Liver (tissue), 9 donors: ENCODE results near the gene TNRC6B. TPM values are rescaled to one million over a fixed set of nuclear protein-coding genes. Genes with fewer than 3 reads are reported as not detected.

Experiments used
- DNase-seq: peaks from one replicate; pipeline ENCODE4 v3.0.0-alpha.2; 2017; ENCODE audit warnings: low spot score
- H3K27ac ChIP-seq, 2 donors: one replicate each; pipeline ENCODE4 v1.7.0; 2013; ENCODE audit warnings: inconsistent platforms in 2 of 2, low read length in 2 of 2, control low read depth in 1 of 2, low read depth in 1 of 2, mild to moderate bottlenecking in 1 of 2
- H3K27me3 ChIP-seq, 4 donors: one replicate each; pipeline versions ENCODE4 v1.6.1 to v1.7.0; 2013; ENCODE audit warnings: low read length in 3 of 4, inconsistent platforms in 1 of 4, mild to moderate bottlenecking in 1 of 4, moderate library complexity in 1 of 4; ENCODE audit not compliant: control insufficient read depth in 4 of 4, insufficient read depth in 4 of 4
- H3K36me3 ChIP-seq, 4 donors: one replicate each; pipeline versions ENCODE4 v1.6.1 to v1.7.0; 2013; ENCODE audit warnings: low read length in 3 of 4, mild to moderate bottlenecking in 3 of 4, low read depth in 1 of 4, moderate library complexity in 1 of 4; ENCODE audit not compliant: control insufficient read depth in 4 of 4, insufficient read depth in 3 of 4
- H3K4me1 ChIP-seq, 4 donors: one replicate each; pipeline versions ENCODE4 v1.6.1 to v1.7.0; 2013; ENCODE audit warnings: low read length in 3 of 4, mild to moderate bottlenecking in 3 of 4, moderate library complexity in 1 of 4; ENCODE audit not compliant: control insufficient read depth in 4 of 4, insufficient read depth in 4 of 4
- H3K4me3 ChIP-seq, 3 donors: one replicate each; pipeline versions ENCODE4 v1.6.1 to v1.7.0; 2013; ENCODE audit warnings: low read length in 3 of 3, control low read depth in 1 of 3, low read depth in 1 of 3, mild to moderate bottlenecking in 1 of 3
- H3K9ac ChIP-seq, 2 donors: one replicate each; pipeline ENCODE4 v1.7.0; 2013; ENCODE audit warnings: low read length in 2 of 2, mild to moderate bottlenecking in 2 of 2, moderate library complexity in 2 of 2, control low read depth in 1 of 2, low read depth in 1 of 2
- H3K9me3 ChIP-seq, 4 donors: one replicate each; pipeline versions ENCODE4 v1.6.1 to v1.7.0; 2013; ENCODE audit warnings: low read length in 3 of 4; ENCODE audit not compliant: control insufficient read depth in 4 of 4
- EGR1 ChIP-seq, 2 donors: IDR thresholded peaks; 2 replicates each; pipeline ENCODE4 v1.6.1; 2016 to 2018; ENCODE audit warnings: antibody characterized with exemption in 2 of 2, low read depth in 2 of 2
- FOXA1 ChIP-seq: IDR thresholded peaks from 2 replicates; pipeline ENCODE4 v1.6.1; 2016; ENCODE audit warnings: antibody characterized with exemption
- GABPA ChIP-seq, 2 donors: IDR thresholded peaks in 1 of 2; conservative IDR thresholded peaks in 1 of 2; 2 replicates each; pipeline ENCODE4 v1.6.1; 2016; ENCODE audit warnings: antibody characterized with exemption in 2 of 2, mild to moderate bottlenecking in 1 of 2, moderate library complexity in 1 of 2
- HNF4G ChIP-seq: IDR thresholded peaks from 2 replicates; pipeline ENCODE4 v1.6.1; 2016; ENCODE audit warnings: antibody characterized with exemption
- RAD21 ChIP-seq, 2 donors: IDR thresholded peaks; 2 replicates each; pipeline ENCODE4 v1.6.1; 2016; ENCODE audit warnings: antibody characterized with exemption in 2 of 2, mild to moderate bottlenecking in 2 of 2
- RXRA ChIP-seq, 2 donors: IDR thresholded peaks; 2 replicates each; pipeline ENCODE4 v1.6.1; 2017 to 2018; ENCODE audit warnings: antibody characterized with exemption in 2 of 2, mild to moderate bottlenecking in 1 of 2
- SP1 ChIP-seq: IDR thresholded peaks from 2 replicates; pipeline ENCODE4 v1.6.1; 2018; ENCODE audit warnings: antibody characterized with exemption, mild to moderate bottlenecking
- TAF1 ChIP-seq: conservative IDR thresholded peaks from 2 replicates; pipeline ENCODE4 v1.6.1; 2016; ENCODE audit warnings: antibody characterized with exemption, mild to moderate bottlenecking
- YY1 ChIP-seq: IDR thresholded peaks from 2 replicates; pipeline ENCODE4 v1.6.1; 2016; ENCODE audit warnings: antibody characterized with exemption, mild to moderate bottlenecking
- WGBS: extraction: QIAGEN DNeasy Blood & Tissue Kit; methylation state at CpG from one replicate; pipeline ENCODE4 v1.1.7; 2013; 5-methylcytosine and 5-hydroxymethylcytosine counted together
- polyA plus RNA-seq, 2 donors: library from polyadenylated mRNA; stranded (reverse) in 1 of 2; unstranded in 1 of 2; fragments of 200-250 nt in 1 of 2; fragments of >200 nt in 1 of 2; fragmentation: Nextera tagmentation in 1 of 2; extraction: Ambion mirVana in 1 of 2; gene quantifications; one replicate each; pipeline versions ENCODE4 v1.2.1 to v1.2.3, GENCODE V29; 2013 to 2015
- total RNA-seq, 2 donors: library from RNA; depleted of rRNA; stranded (reverse); fragments of >200 nt; gene quantifications; one replicate each; pipeline ENCODE4 v1.2.3, GENCODE V29; 2014
- TF ChIP-seq, protein P1 (sequence below): fragments of 150-350 bp; IDR thresholded peaks from 2 replicates; pipeline ENCODE4 v1.5.1; 2017; ENCODE audit warnings: improper control_type of control experiment, low read depth, low read length; ENCODE audit not compliant: missing input control
- TF ChIP-seq, protein P2 (sequence below): IDR thresholded peaks from 2 replicates; pipeline ENCODE4 v1.6.1; 2016; ENCODE audit warnings: antibody characterized with exemption, mild to moderate bottlenecking
- TF ChIP-seq, protein P3 (sequence below): IDR thresholded peaks from 2 replicates; pipeline ENCODE4 v1.6.1; 2016; ENCODE audit warnings: antibody characterized with exemption
- TF ChIP-seq, protein P4 (sequence below): IDR thresholded peaks from 2 replicates; pipeline ENCODE4 v1.6.1; 2016; ENCODE audit warnings: antibody characterized with exemption
- TF ChIP-seq, protein P5 (sequence below): IDR thresholded peaks from 2 replicates; pipeline ENCODE4 v1.6.1; 2016; ENCODE audit warnings: antibody characterized with exemption
- donor health status: healthy.
- donor health status: healthy.
- donor health status: healthy.
- donor health status: healthy.
- donor health status: healthy.

Gene TNRC6B
- total and polyA plus RNA-seq, 4 donors = 4.6 to 39.1 (median 26.4) TPM

DNA sequence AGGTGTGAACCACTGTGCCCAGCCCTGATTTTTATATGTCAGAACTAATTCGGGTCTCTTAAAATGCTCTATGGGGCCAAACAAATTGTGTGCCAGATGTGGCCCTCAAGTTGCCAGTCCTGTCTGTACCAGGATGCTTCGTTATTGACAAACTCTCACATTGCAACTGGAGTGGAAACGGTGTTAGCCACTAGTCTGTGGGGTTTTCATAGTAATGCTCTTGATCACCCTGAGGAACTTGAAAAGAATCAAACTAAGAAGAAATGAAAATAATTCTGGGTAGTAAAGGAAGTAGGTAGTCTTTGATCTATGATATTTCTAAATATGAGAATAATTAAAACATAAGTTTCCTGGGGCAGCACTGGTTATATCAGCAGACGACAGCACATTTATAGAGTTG, 101.3 kb downstream of the TNRC6B start:
- 93% methylated on average over 4 of the region's 4 CpGs for WGBS
- DNase-seq = no peak
- no peak overlapping the region for H3K4me3 ChIP-seq
- peaks cover 0 to 14% (median 7%) of the 10 kb centered on the region in 4 donors for H3K4me1 ChIP-seq
- no peak overlapping the region for H3K27ac ChIP-seq
- TF ChIP-seq HNF4G = no peak
- TF ChIP-seq, protein P1, sequence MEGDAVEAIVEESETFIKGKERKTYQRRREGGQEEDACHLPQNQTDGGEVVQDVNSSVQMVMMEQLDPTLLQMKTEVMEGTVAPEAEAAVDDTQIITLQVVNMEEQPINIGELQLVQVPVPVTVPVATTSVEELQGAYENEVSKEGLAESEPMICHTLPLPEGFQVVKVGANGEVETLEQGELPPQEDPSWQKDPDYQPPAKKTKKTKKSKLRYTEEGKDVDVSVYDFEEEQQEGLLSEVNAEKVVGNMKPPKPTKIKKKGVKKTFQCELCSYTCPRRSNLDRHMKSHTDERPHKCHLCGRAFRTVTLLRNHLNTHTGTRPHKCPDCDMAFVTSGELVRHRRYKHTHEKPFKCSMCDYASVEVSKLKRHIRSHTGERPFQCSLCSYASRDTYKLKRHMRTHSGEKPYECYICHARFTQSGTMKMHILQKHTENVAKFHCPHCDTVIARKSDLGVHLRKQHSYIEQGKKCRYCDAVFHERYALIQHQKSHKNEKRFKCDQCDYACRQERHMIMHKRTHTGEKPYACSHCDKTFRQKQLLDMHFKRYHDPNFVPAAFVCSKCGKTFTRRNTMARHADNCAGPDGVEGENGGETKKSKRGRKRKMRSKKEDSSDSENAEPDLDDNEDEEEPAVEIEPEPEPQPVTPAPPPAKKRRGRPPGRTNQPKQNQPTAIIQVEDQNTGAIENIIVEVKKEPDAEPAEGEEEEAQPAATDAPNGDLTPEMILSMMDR = no peak
- TF ChIP-seq TAF1 = no peak
- no peak for TF ChIP-seq SP1
- TF ChIP-seq GABPA (IDR thresholded peaks at IDR 0.05 in 1 of 2, conservative IDR thresholded peaks at IDR 0.05 in 1 of 2) = no peak
- TF ChIP-seq, protein P2, sequence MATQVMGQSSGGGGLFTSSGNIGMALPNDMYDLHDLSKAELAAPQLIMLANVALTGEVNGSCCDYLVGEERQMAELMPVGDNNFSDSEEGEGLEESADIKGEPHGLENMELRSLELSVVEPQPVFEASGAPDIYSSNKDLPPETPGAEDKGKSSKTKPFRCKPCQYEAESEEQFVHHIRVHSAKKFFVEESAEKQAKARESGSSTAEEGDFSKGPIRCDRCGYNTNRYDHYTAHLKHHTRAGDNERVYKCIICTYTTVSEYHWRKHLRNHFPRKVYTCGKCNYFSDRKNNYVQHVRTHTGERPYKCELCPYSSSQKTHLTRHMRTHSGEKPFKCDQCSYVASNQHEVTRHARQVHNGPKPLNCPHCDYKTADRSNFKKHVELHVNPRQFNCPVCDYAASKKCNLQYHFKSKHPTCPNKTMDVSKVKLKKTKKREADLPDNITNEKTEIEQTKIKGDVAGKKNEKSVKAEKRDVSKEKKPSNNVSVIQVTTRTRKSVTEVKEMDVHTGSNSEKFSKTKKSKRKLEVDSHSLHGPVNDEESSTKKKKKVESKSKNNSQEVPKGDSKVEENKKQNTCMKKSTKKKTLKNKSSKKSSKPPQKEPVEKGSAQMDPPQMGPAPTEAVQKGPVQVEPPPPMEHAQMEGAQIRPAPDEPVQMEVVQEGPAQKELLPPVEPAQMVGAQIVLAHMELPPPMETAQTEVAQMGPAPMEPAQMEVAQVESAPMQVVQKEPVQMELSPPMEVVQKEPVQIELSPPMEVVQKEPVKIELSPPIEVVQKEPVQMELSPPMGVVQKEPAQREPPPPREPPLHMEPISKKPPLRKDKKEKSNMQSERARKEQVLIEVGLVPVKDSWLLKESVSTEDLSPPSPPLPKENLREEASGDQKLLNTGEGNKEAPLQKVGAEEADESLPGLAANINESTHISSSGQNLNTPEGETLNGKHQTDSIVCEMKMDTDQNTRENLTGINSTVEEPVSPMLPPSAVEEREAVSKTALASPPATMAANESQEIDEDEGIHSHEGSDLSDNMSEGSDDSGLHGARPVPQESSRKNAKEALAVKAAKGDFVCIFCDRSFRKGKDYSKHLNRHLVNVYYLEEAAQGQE = no peak
- no peak for TF ChIP-seq FOXA1
- no peak for TF ChIP-seq YY1
- TF ChIP-seq, protein P3, sequence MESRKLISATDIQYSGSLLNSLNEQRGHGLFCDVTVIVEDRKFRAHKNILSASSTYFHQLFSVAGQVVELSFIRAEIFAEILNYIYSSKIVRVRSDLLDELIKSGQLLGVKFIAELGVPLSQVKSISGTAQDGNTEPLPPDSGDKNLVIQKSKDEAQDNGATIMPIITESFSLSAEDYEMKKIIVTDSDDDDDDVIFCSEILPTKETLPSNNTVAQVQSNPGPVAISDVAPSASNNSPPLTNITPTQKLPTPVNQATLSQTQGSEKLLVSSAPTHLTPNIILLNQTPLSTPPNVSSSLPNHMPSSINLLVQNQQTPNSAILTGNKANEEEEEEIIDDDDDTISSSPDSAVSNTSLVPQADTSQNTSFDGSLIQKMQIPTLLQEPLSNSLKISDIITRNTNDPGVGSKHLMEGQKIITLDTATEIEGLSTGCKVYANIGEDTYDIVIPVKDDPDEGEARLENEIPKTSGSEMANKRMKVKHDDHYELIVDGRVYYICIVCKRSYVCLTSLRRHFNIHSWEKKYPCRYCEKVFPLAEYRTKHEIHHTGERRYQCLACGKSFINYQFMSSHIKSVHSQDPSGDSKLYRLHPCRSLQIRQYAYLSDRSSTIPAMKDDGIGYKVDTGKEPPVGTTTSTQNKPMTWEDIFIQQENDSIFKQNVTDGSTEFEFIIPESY = no peak
- TF ChIP-seq, protein P4, sequence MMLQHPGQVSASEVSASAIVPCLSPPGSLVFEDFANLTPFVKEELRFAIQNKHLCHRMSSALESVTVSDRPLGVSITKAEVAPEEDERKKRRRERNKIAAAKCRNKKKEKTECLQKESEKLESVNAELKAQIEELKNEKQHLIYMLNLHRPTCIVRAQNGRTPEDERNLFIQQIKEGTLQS = no peak
- TF ChIP-seq, protein P5, sequence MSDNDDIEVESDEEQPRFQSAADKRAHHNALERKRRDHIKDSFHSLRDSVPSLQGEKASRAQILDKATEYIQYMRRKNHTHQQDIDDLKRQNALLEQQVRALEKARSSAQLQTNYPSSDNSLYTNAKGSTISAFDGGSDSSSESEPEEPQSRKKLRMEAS = no peak
- no peak for TF ChIP-seq RXRA (IDR thresholded peaks at IDR 0.05)
- no peaks in the 10 kb centered on the region for H3K9me3 ChIP-seq
- peaks cover 3 to 23% (median 13%) of the 10 kb centered on the region in 4 donors for H3K36me3 ChIP-seq
- no peak overlapping the region for H3K9ac ChIP-seq
- H3K27me3 ChIP-seq = no peaks in the 10 kb centered on the region

DNA sequence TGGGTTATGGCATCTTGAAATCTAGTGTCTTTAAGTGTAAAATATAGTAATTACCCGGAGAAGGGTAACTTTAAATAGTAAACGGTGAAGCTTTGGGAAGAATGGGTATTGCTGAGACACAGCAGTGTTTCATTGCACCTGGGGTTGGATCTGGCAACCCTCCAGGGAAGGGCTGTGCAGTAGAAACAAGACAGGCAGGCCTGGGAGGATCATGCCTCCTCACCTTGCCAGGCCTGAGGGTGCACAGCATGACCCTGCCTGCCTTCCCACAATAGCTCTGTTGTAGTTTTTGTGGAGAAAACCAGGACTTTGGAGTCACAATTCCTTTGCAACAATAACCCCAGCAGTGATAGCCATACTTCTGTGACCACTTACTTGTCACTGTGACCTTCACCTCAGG, 104.0 kb downstream of the TNRC6B start:
- WGBS = 85% methylated on average over 2 of the region's 2 CpGs
- TF ChIP-seq RAD21 (IDR thresholded peaks at IDR 0.05) = no peak
- no peak for TF ChIP-seq YY1
- no peak for TF ChIP-seq EGR1 (IDR thresholded peaks at IDR 0.05; ENCODE audit: low read depth in 2 of 2)
- TF ChIP-seq, protein P4 = no peak
- H3K4me3 ChIP-seq = no peak overlapping the region
- H3K4me1 ChIP-seq = no peaks in the 10 kb centered on the region
- H3K27me3 ChIP-seq = no peaks in the 10 kb centered on the region
- H3K9ac ChIP-seq = no peak overlapping the region
- H3K36me3 ChIP-seq = peaks cover 5 to 40% (median 27%) of the 10 kb centered on the region in 4 donors
- no peaks in the 10 kb centered on the region for H3K9me3 ChIP-seq
- no peak for DNase-seq
- no peak overlapping the region for H3K27ac ChIP-seq
